HG03196 (cell line): ENCODE measurements around the gene TDRD9.
"Not testable (repeated sequence)": the region's sequence is repeated elsewhere in the genome, so short reads cannot be mapped to it uniquely, and the experiment has no call there.

Experiments used
- ATAC-seq: cut with Tn5 transposase; IDR thresholded peaks from one replicate; pipeline ENCODE4 v1.9.1; 2021; ENCODE audit not compliant: unreplicated experiment

The TDRD9 gene

GRCh38 chr14:103928011-103928890, at the start of gene TDRD9:
Gene TDRD9, plus strand, starts transcription at chr14:103928456. Its CDS starts 54 bp downstream, at chr14:103928510.
- ATAC-seq, result no peak

GRCh38 chr14:103879118-103879569, 49.1 kb upstream of the TDRD9 start:
- no peak for ATAC-seq

GRCh38 chr14:103879570-103880347, 48.5 kb upstream of the TDRD9 start:
- no peak for ATAC-seq

- no peak for ATAC-seq
These were observed 47.6 kb upstream of the TDRD9 start for GRCh38 chr14:103880348-103881267.

GRCh38 chr14:103881268-103882201, 46.7 kb upstream of the TDRD9 start:
- ATAC-seq, result no peak

- ATAC-seq, result no peak
These were observed 45.6 kb upstream of the TDRD9 start for GRCh38 chr14:103882503-103883262.

GRCh38 chr14:103883263-103883523, 45.1 kb upstream of the TDRD9 start:
- ATAC-seq, result no peak

- ATAC-seq, result no peak
These were observed 43.4 kb upstream of the TDRD9 start for GRCh38 chr14:103884854-103885253.

GRCh38 chr14:103885509-103885932, 42.7 kb upstream of the TDRD9 start:
- ATAC-seq, result no peak

- no peak for ATAC-seq
These were observed 41.7 kb upstream of the TDRD9 start for GRCh38 chr14:103886304-103887169.

- no peak for ATAC-seq
These were observed 41.1 kb upstream of the TDRD9 start for GRCh38 chr14:103887170-103887501.

GRCh38 chr14:103887557-103888115, 40.6 kb upstream of the TDRD9 start:
- no peak for ATAC-seq

- ATAC-seq, result not testable (repeated sequence)
These were observed 39.3 kb upstream of the TDRD9 start for GRCh38 chr14:103889002-103889312.

GRCh38 chr14:103889313-103890051, 38.8 kb upstream of the TDRD9 start:
- no peak for ATAC-seq

GRCh38 chr14:103890052-103890371, 38.2 kb upstream of the TDRD9 start:
- ATAC-seq, result no peak

- ATAC-seq, result no peak
These were observed 37.2 kb upstream of the TDRD9 start for GRCh38 chr14:103890821-103891666.

GRCh38 chr14:103891667-103892215, 36.5 kb upstream of the TDRD9 start:
- ATAC-seq, result no peak
